HEK293 (cell line): ENCODE measurements around the gene TACR2.

Experiments
- FEZF1 ChIP-seq: fragments of 450-650 bp; formaldehyde crosslinking; IDR thresholded peaks from 2 replicates; pipeline ENCODE4 v1.5.1; 2016; ENCODE audit warnings: missing biosample characterization, missing genetic modification characterization
- GLI2 ChIP-seq: fragments of 450-650 bp; formaldehyde crosslinking; IDR thresholded peaks from 2 replicates; pipeline ENCODE4; 2017; ENCODE audit warnings: missing biosample characterization, missing genetic modification characterization, low read depth, borderline replicate concordance
- GLI4 ChIP-seq: fragments of 450-650 bp; formaldehyde crosslinking; IDR thresholded peaks from 2 replicates; pipeline ENCODE4 v1.5.1; 2016; ENCODE audit warnings: missing biosample characterization, missing genetic modification characterization
- IKZF3 ChIP-seq: fragments of 450-650 bp; IDR thresholded peaks from 2 replicates; pipeline ENCODE4 v1.5.0; 2018; ENCODE audit warnings: missing biosample characterization, mild to moderate bottlenecking, missing genetic modification characterization, moderate library complexity
- KLF10 ChIP-seq: fragments of 450-650 bp; IDR thresholded peaks from 2 replicates; pipeline ENCODE4 v1.5.1; 2018; ENCODE audit warnings: missing biosample characterization, mild to moderate bottlenecking, missing genetic modification characterization
- KLF17 ChIP-seq: fragments of 450-650 bp; formaldehyde crosslinking; IDR thresholded peaks from 2 replicates; pipeline ENCODE4 v1.5.1; 2016; ENCODE audit warnings: missing biosample characterization, missing genetic modification characterization
- MEIS1 ChIP-seq: sonication (generic); formaldehyde crosslinking; IDR thresholded peaks from 2 replicates; pipeline ENCODE4 v1.8.1; 2022; ENCODE audit warnings: missing genetic modification reagents, mild to moderate bottlenecking, borderline replicate concordance
- PATZ1 ChIP-seq: fragments of 450-650 bp; formaldehyde crosslinking; IDR thresholded peaks from 2 replicates; pipeline ENCODE4 v1.5.1; 2016; ENCODE audit warnings: missing biosample characterization, missing genetic modification characterization
- PRDM1 ChIP-seq: fragments of 450-650 bp; formaldehyde crosslinking; IDR thresholded peaks from 2 replicates; pipeline ENCODE4; 2016; ENCODE audit warnings: missing biosample characterization, missing genetic modification characterization
- RBAK ChIP-seq: fragments of 450-650 bp; formaldehyde crosslinking; IDR thresholded peaks from 2 replicates; pipeline ENCODE4 v1.5.1; 2016; ENCODE audit warnings: missing biosample characterization, missing genetic modification characterization
- SALL2 ChIP-seq: fragments of 450-650 bp; formaldehyde crosslinking; IDR thresholded peaks from 2 replicates; pipeline ENCODE4 v1.5.0; 2017; ENCODE audit warnings: missing biosample characterization, mild to moderate bottlenecking, missing genetic modification characterization, borderline replicate concordance
- SP3 ChIP-seq: fragments of 450-650 bp; formaldehyde crosslinking; IDR thresholded peaks from 2 replicates; pipeline ENCODE4 v1.5.1; 2016; ENCODE audit warnings: missing biosample characterization, missing genetic modification characterization
- ZBTB21 ChIP-seq: fragments of 450-650 bp; formaldehyde crosslinking; IDR thresholded peaks from 2 replicates; pipeline ENCODE4 v1.5.1; 2017; ENCODE audit warnings: missing biosample characterization, missing genetic modification characterization
- ZBTB26 ChIP-seq: fragments of 450-650 bp; formaldehyde crosslinking; optimal IDR thresholded peaks from 2 replicates; pipeline ENCODE3; 2016; ENCODE audit warnings: missing biosample characterization, mild to moderate bottlenecking, missing genetic modification characterization
- ZFP37 ChIP-seq: fragments of 450-650 bp; formaldehyde crosslinking; IDR thresholded peaks from 2 replicates; pipeline ENCODE4 v1.5.1; 2016; ENCODE audit warnings: missing biosample characterization, missing genetic modification characterization
- ZNF10 ChIP-seq: fragments of 450-650 bp; formaldehyde crosslinking; IDR thresholded peaks from 2 replicates; pipeline ENCODE4 v1.5.1; 2017; ENCODE audit warnings: missing biosample characterization, missing genetic modification characterization
- ZNF16 ChIP-seq: fragments of 450-650 bp; formaldehyde crosslinking; IDR thresholded peaks from 2 replicates; pipeline ENCODE4 v1.5.1; 2016; ENCODE audit warnings: low read depth, missing biosample characterization, missing genetic modification characterization
- ZNF184 ChIP-seq: fragments of 450-650 bp; IDR thresholded peaks from 2 replicates; pipeline ENCODE4 v1.5.1; 2018; ENCODE audit warnings: missing biosample characterization, mild to moderate bottlenecking, missing genetic modification characterization
- ZNF239 ChIP-seq: fragments of 450-650 bp; formaldehyde crosslinking; IDR thresholded peaks from 2 replicates; pipeline ENCODE4 v1.5.1; 2016; ENCODE audit warnings: missing biosample characterization, missing genetic modification characterization
- ZNF248 ChIP-seq: fragments of 450-650 bp; formaldehyde crosslinking; IDR thresholded peaks from 2 replicates; pipeline ENCODE4 v1.5.1; 2017; ENCODE audit warnings: missing biosample characterization, missing genetic modification characterization
- ZNF274 ChIP-seq, 2 experiments: fragments of 200-500 bp in 1 of 2; fragments of 450-650 bp in 1 of 2; sonication (Bioruptor generic) in 1 of 2; formaldehyde crosslinking in 1 of 2; IDR thresholded peaks; 2 replicates each; pipeline versions ENCODE4 v1.5.1 to v1.6.1; 2014 to 2016; ENCODE audit warnings: borderline replicate concordance in 1 of 2, inconsistent platforms in 1 of 2, low read length in 1 of 2, missing biosample characterization in 1 of 2, missing genetic modification characterization in 1 of 2
- ZNF292 ChIP-seq: fragments of 450-650 bp; formaldehyde crosslinking; IDR thresholded peaks from 2 replicates; pipeline ENCODE4 v1.5.1; 2016; ENCODE audit warnings: low read depth, missing biosample characterization, missing genetic modification characterization, borderline replicate concordance
- ZNF302 ChIP-seq: fragments of 450-650 bp; formaldehyde crosslinking; IDR thresholded peaks from 2 replicates; pipeline ENCODE4 v1.5.1; 2016; ENCODE audit warnings: missing biosample characterization, missing genetic modification characterization, low read depth
- ZNF350 ChIP-seq: fragments of 450-650 bp; formaldehyde crosslinking; IDR thresholded peaks from 2 replicates; pipeline ENCODE4 v1.5.0; 2017; ENCODE audit warnings: missing biosample characterization, mild to moderate bottlenecking, missing genetic modification characterization
- ZNF426 ChIP-seq: fragments of 450-650 bp; formaldehyde crosslinking; IDR thresholded peaks from 2 replicates; pipeline ENCODE4 v1.5.1; 2017; ENCODE audit warnings: missing biosample characterization, missing genetic modification characterization, mild to moderate bottlenecking, inconsistent platforms, moderate library complexity
- ZNF473 ChIP-seq: fragments of 450-650 bp; formaldehyde crosslinking; IDR thresholded peaks from 2 replicates; pipeline ENCODE4 v1.5.1; 2017; ENCODE audit warnings: missing biosample characterization, missing genetic modification characterization
- ZNF48 ChIP-seq: fragments of 450-650 bp; formaldehyde crosslinking; IDR thresholded peaks from 2 replicates; pipeline ENCODE4 v1.5.1; 2016; ENCODE audit warnings: missing biosample characterization, missing genetic modification characterization
- ZNF529 ChIP-seq: fragments of 450-650 bp; formaldehyde crosslinking; IDR thresholded peaks from 2 replicates; pipeline ENCODE4 v1.5.1; 2017; ENCODE audit warnings: missing genetic modification characterization, missing biosample characterization; ENCODE audit not compliant: insufficient replicate concordance
- ZNF560 ChIP-seq: fragments of 450-650 bp; formaldehyde crosslinking; IDR thresholded peaks from 2 replicates; pipeline ENCODE4 v1.5.1; 2017; ENCODE audit warnings: missing biosample characterization, missing genetic modification characterization, borderline replicate concordance
- ZNF600 ChIP-seq: fragments of 450-650 bp; formaldehyde crosslinking; IDR thresholded peaks from 2 replicates; pipeline ENCODE4 v1.5.1; 2016; ENCODE audit warnings: missing biosample characterization, missing genetic modification characterization
- ZNF610 ChIP-seq: fragments of 450-650 bp; formaldehyde crosslinking; IDR thresholded peaks from 2 replicates; pipeline ENCODE4 v1.5.1; 2016; ENCODE audit warnings: missing biosample characterization, missing genetic modification characterization, borderline replicate concordance
- ZNF660 ChIP-seq: fragments of 450-650 bp; IDR thresholded peaks from 2 replicates; pipeline ENCODE4 v1.5.1; 2018; ENCODE audit warnings: missing biosample characterization, mild to moderate bottlenecking, missing genetic modification characterization
- ZNF707 ChIP-seq: fragments of 450-650 bp; formaldehyde crosslinking; IDR thresholded peaks from 2 replicates; pipeline ENCODE4 v1.5.1; 2016; ENCODE audit warnings: missing biosample characterization, missing genetic modification characterization
- ZNF830 ChIP-seq: fragments of 450-650 bp; IDR thresholded peaks from 2 replicates; pipeline ENCODE4 v1.5.0; 2018; ENCODE audit warnings: missing biosample characterization, missing genetic modification characterization, low read depth, mild to moderate bottlenecking, moderate library complexity
- ZNF837 ChIP-seq: fragments of 450-650 bp; formaldehyde crosslinking; IDR thresholded peaks from 2 replicates; pipeline ENCODE4 v1.5.1; 2016; ENCODE audit warnings: missing biosample characterization, missing genetic modification characterization
- ZSCAN30 ChIP-seq: fragments of 450-650 bp; IDR thresholded peaks from 2 replicates; pipeline ENCODE4 v1.5.1; 2018; ENCODE audit warnings: missing biosample characterization, mild to moderate bottlenecking, missing genetic modification characterization, moderate library complexity
- ZSCAN5A ChIP-seq: fragments of 450-650 bp; formaldehyde crosslinking; IDR thresholded peaks from 2 replicates; pipeline ENCODE4 v1.5.1; 2016; ENCODE audit warnings: missing biosample characterization, missing genetic modification characterization

The TACR2 gene

GRCh38 chr10:69392481-69393000, 24.2 kb downstream of the TACR2 start (continued):
- no peak for TF ChIP-seq ZNF529 (tag by site-specific recombination)
- TF ChIP-seq ZNF274 (IDR thresholded peaks at IDR 0.05; ENCODE audit: low read length) = no peak
- TF ChIP-seq ZNF274 (tag by site-specific recombination; IDR thresholded peaks at IDR 0.05; ENCODE audit: borderline replicate concordance) = no peak
- TF ChIP-seq ZNF610 (tag by site-specific recombination) = no peak
- TF ChIP-seq FEZF1 (tag by site-specific recombination) = no peak
- no peak for TF ChIP-seq ZNF302 (tag by site-specific recombination)
- no peak for TF ChIP-seq ZNF830 (tag by site-specific recombination)
- TF ChIP-seq ZNF48 (tag by site-specific recombination) = no peak
- no peak for TF ChIP-seq KLF10 (tag by site-specific recombination)
- no peak for TF ChIP-seq PRDM1 (tag by site-specific recombination)
- no peak for TF ChIP-seq ZNF707
- TF ChIP-seq ZNF16 (tag by site-specific recombination) = no peak
- TF ChIP-seq KLF17 (tag by site-specific recombination) = no peak
- no peak for TF ChIP-seq ZNF292 (tag by site-specific recombination)
- no peak for TF ChIP-seq ZNF473 (tag by site-specific recombination)
- TF ChIP-seq ZNF184 (tag by site-specific recombination) = no peak
- peak; percentile 79; the same call in 1 of the 2 replicates for TF ChIP-seq ZNF660 (tag by site-specific recombination)
- no peak for TF ChIP-seq SP3 (tag by site-specific recombination)
- no peak for TF ChIP-seq IKZF3 (tag by site-specific recombination)
- no peak for TF ChIP-seq ZNF350 (tag by site-specific recombination)
- TF ChIP-seq ZSCAN30 (tag by site-specific recombination) = no peak
- no peak for TF ChIP-seq ZNF560 (tag by site-specific recombination)
- TF ChIP-seq ZNF239 = no peak
- no peak for TF ChIP-seq MEIS1 (CRISPR knock-in tag)
- no peak for TF ChIP-seq ZNF248 (tag by site-specific recombination)
- TF ChIP-seq ZSCAN5A (tag by site-specific recombination) = no peak
- no peak for TF ChIP-seq SALL2 (tag by site-specific recombination)
- TF ChIP-seq ZFP37 (tag by site-specific recombination) = no peak
- TF ChIP-seq ZNF600 (tag by site-specific recombination) = no peak
- 0 out of 2 replicates have a peak, but pooled peaks have one; percentile 16 for TF ChIP-seq ZBTB21
- TF ChIP-seq GLI2 (tag by site-specific recombination) = no peak
- no peak for TF ChIP-seq GLI4 (tag by site-specific recombination)
- no peak for TF ChIP-seq ZBTB26
- no peak for TF ChIP-seq ZNF426
- TF ChIP-seq ZNF10 (tag by site-specific recombination) = no peak
- no peak for TF ChIP-seq ZNF837 (tag by site-specific recombination)
- no peak for TF ChIP-seq RBAK (tag by site-specific recombination)
- peak; percentile 71; the same call in 1 of the 2 replicates for TF ChIP-seq PATZ1 (tag by site-specific recombination)
